HG02763 (cell line): ENCODE results near the gene RADIL.
"Not testable (repeated sequence)": the region's sequence is repeated elsewhere in the genome, so short reads cannot be mapped to it uniquely, and the experiment has no call there.

Experiments used
- ATAC-seq: cut with Tn5 transposase; IDR thresholded peaks from one replicate; pipeline ENCODE4 v1.9.1; 2021; ENCODE audit warnings: mild to moderate bottlenecking, moderate library complexity; ENCODE audit not compliant: unreplicated experiment

The RADIL gene

GRCh38 chr7:4883372-4884144 is at the start of gene RADIL:
RADIL (minus strand) TSS chr7:4883716; CDS start chr7:4878139, 5,577 bp downstream.
- ATAC-seq, result no peak

GRCh38 chr7:4931943-4932342 is 48.4 kb upstream of the RADIL start:
- ATAC-seq, result no peak

- ATAC-seq, result no peak
These were observed 45.5 kb upstream of the RADIL start for GRCh38 chr7:4929005-4929404.

- no peak for ATAC-seq
These were observed 44.9 kb upstream of the RADIL start for GRCh38 chr7:4928445-4928844.

GRCh38 chr7:4919969-4920766 is 36.7 kb upstream of the RADIL start:
- no peak for ATAC-seq

GRCh38 chr7:4916113-4916512 is 32.6 kb upstream of the RADIL start:
- no peak for ATAC-seq

GRCh38 chr7:4911111-4911828 is 27.8 kb upstream of the RADIL start:
- ATAC-seq, result no peak

- ATAC-seq, result no peak
These were observed 23.2 kb upstream of the RADIL start for GRCh38 chr7:4906682-4907081.

- no peak for ATAC-seq
These were observed 21.7 kb upstream of the RADIL start for GRCh38 chr7:4905171-4905570.

- no peak for ATAC-seq
These were observed 20.8 kb upstream of the RADIL start for GRCh38 chr7:4904346-4904745.

GRCh38 chr7:4895766-4896165 is 12.2 kb upstream of the RADIL start:
- no peak for ATAC-seq

GRCh38 chr7:4894482-4894881 is 11.0 kb upstream of the RADIL start:
- no peak for ATAC-seq

- no peak for ATAC-seq
These were observed 10.5 kb upstream of the RADIL start for GRCh38 chr7:4893929-4894475.

- not testable (repeated sequence) for ATAC-seq
These were observed 9.7 kb upstream of the RADIL start for GRCh38 chr7:4893188-4893587.

- ATAC-seq, result not testable (repeated sequence)
These were observed 8.0 kb upstream of the RADIL start for GRCh38 chr7:4891522-4891921.

- no peak for ATAC-seq
These were observed 6.2 kb upstream of the RADIL start for GRCh38 chr7:4889682-4890081.

GRCh38 chr7:4888161-4888560 is 4.6 kb upstream of the RADIL start:
- no peak for ATAC-seq

- ATAC-seq, result no peak
These were observed 3.2 kb upstream of the RADIL start for GRCh38 chr7:4886671-4887070.

GRCh38 chr7:4885317-4885807 is 1.8 kb upstream of the RADIL start:
- no peak for ATAC-seq

- ATAC-seq, result no peak
These were observed 648 bp upstream of the RADIL start for GRCh38 chr7:4884164-4884563.

- no peak for ATAC-seq
These were observed 514 bp downstream of the RADIL start for GRCh38 chr7:4883033-4883371.
